Activated CD4-positive, alpha-beta T cell treated with anti-CD3 and anti-CD28 coated beads, Interleukin-2, amount 50 U/mL, for 1 hour (primary cell): ENCODE measurements around the gene UBAC2.
A peak's percentile ranks its signal among the peaks of the same experiment; 100 is the strongest.
"Not testable (repeated sequence)": the region's sequence is repeated elsewhere in the genome, so short reads cannot be mapped to it uniquely, and the experiment has no call there.

ENCODE experiments used
- DNase-seq: peaks from one replicate; pipeline ENCODE4 v3.0.0-alpha.2; 2020

Gene UBAC2

GRCh38 chr13:99383511-99383921, 182.9 kb downstream of the UBAC2 start:
- DNase-seq = no peak

- DNase-seq = no peak
Measured at GRCh38 chr13:99383946-99384345, 183.3 kb downstream of the UBAC2 start.

- peak; percentile 60 for DNase-seq
Measured at GRCh38 chr13:99384468-99384867, 183.8 kb downstream of the UBAC2 start.

GRCh38 chr13:99385161-99385560, 184.5 kb downstream of the UBAC2 start:
- DNase-seq = no peak

- DNase-seq = no peak
Measured at GRCh38 chr13:99385940-99386339, 185.3 kb downstream of the UBAC2 start.

GRCh38 chr13:99386495-99386894, 185.8 kb downstream of the UBAC2 start:
- no peak for DNase-seq

- peak; percentile 91 for DNase-seq
Measured at GRCh38 chr13:99386911-99387788, 186.5 kb downstream of the UBAC2 start.

GRCh38 chr13:99388334-99388923, 187.8 kb downstream of the UBAC2 start:
- DNase-seq = no peak

GRCh38 chr13:99389094-99389493, 188.4 kb downstream of the UBAC2 start:
- DNase-seq = not testable (repeated sequence)

GRCh38 chr13:99389520-99390304, 189.1 kb downstream of the UBAC2 start:
- no peak for DNase-seq

GRCh38 chr13:99390601-99391000, 189.9 kb downstream of the UBAC2 start:
- DNase-seq = no peak

GRCh38 chr13:99391781-99392469, 191.3 kb downstream of the UBAC2 start:
- DNase-seq = no peak

GRCh38 chr13:99392470-99393135, 191.9 kb downstream of the UBAC2 start:
- DNase-seq = no peak

- not testable (repeated sequence) for DNase-seq
Measured at GRCh38 chr13:99393391-99393790, 192.7 kb downstream of the UBAC2 start.

GRCh38 chr13:99393791-99394735, 193.4 kb downstream of the UBAC2 start:
- no peak for DNase-seq

GRCh38 chr13:99395436-99395835, 194.8 kb downstream of the UBAC2 start:
- DNase-seq = no peak

GRCh38 chr13:99396446-99396845, 195.8 kb downstream of the UBAC2 start:
- DNase-seq = no peak

- no peak for DNase-seq
Measured at GRCh38 chr13:99398071-99398470, 197.4 kb downstream of the UBAC2 start.

- DNase-seq = no peak
Measured at GRCh38 chr13:99398916-99399622, 198.4 kb downstream of the UBAC2 start.

- DNase-seq = no peak
Measured at GRCh38 chr13:99399623-99399974, 198.9 kb downstream of the UBAC2 start.
